Hair follicular keratinocyte (primary cell): ENCODE data around the gene NDUFV2. TPM values are rescaled to one million over a fixed set of nuclear protein-coding genes. Genes with fewer than 3 reads are reported as not detected.

Experiments
- total RNA-seq: library from RNA; depleted of rRNA; stranded (reverse); fragments of >200 nt; gene quantifications from 2 replicates; pipeline ENCODE4 v1.2.3, GENCODE V29; 2015

Gene NDUFV2
- total RNA-seq, result 166 and 177 TPM in 2 replicates

DNA sequence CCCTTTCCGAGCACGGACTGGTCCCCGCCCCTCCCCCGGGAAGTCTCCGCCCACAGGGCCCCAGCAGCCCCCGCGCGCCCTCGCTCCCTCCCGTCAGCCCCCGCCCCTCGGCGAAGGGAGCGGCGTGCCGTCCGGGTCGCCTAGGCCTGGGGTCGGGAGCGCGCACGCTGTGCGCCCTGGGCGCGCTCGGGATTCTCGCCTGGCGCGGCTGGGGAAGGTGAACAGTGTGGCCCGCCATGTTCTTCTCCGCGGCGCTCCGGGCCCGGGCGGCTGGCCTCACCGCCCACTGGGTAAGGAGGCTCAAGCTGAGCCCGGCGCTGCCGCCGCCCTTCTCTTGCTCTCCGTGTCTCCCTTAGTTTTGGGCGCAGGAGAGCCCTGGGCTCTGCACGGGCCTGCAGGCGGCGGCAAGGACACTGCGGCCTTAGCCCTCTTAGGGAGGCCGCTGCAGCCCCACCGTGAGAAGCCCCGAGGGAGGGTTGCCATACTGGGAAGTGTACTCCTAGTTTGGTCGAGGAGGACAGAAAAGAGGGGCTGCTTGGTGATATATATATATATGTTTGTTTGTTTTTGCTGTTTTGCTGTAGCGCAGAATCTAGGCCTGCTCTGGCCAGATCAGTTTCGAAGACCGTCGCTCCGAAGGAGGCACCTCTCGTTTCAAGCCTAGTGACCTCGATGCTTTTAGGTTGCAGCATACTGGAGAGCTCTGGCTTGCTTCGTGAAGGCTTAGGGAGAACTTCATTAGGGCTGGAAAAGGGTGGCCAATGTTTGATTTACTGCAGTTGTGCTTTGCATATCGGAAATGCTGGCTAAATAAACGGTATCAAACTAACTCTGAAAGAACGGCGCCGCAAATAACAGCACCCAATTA is at the start of gene NDUFV2:
Gene NDUFV2 (plus strand): TSS at position 192 of the 868 bp plus-strand sequence. CDS start 45 bp downstream, at position 237.

DNA sequence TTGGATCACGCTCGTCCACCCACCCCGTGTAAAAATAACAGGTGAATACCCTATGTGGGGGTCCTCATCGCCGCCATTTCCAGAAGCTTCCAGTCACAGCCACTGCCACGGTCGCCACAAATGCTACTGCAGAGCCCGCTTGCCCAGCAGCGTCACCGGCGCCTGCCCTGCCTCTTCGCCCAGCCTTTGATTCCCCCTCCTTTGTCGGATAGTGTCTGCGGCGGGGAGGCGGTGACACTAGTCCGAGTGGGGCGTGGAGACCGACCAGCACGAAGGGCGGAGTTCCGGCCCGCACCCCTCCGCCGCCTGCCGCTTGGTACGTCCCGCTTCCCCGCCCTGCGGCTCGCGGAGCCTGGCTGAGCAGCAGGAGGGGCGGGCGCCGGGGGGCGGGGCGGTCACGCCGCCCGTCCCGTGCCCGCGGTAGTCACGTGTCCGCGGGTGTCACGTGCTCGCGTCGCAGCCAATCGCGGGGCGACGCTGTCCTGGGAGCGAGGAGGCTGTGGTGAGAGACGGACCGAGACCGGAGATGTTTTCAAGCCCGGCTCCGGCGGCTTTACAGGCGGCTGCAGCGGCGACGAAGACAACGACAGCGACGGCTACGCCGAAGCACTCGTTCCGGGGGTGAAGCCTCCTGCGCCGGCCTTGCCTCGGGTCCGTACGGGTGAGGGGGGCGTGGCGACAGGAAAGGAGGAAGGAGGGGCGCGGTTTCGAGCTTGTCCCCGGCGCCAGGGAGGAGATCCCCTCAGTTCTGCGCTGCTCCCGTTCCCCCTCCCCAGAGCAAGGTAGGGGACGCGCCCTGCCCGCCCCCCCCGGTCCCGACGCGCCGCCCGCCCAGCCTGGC is 34.0 kb downstream of the NDUFV2 start, which contains the start of gene ANKRD12:
Gene ANKRD12 (plus strand): TSS at position 467 of the 841 bp plus-strand sequence. CDS start 45,652 bp downstream, outside the sequence.

Other genes with a start within 250 kb of the NDUFV2 start
- 5.5 and 5.8 TPM in 2 replicates for gene ANKRD12, start 34.1 kb downstream of the NDUFV2 start, total RNA-seq
- 39.1 and 44.7 TPM in 2 replicates for gene TWSG1, start 232.1 kb downstream of the NDUFV2 start, total RNA-seq